SK-MEL-5 (cell line): ENCODE measurements around the gene ARHGAP31. TPM values are rescaled to one million over a fixed set of nuclear protein-coding genes. Genes with fewer than 3 reads are reported as not detected.
"Not testable (repeated sequence)": the region's sequence is repeated elsewhere in the genome, so short reads cannot be mapped to it uniquely, and the experiment has no call there.

ENCODE experiments used
- DNase-seq: peaks from one replicate; pipeline ENCODE4 v3.0.0-alpha.2; 2016; ENCODE audit warnings: low read depth, low spot score
- in situ Hi-C: cut with HindIII; loops from 2 replicates; pipeline ENCODE4 v1.10.0; 2016; ENCODE audit warnings: low sequenced_read_pairs, high pct_unique_total_duplicates, low pct_unique_long_range_greater_than_20kb
- total RNA-seq: library from RNA; depleted of rRNA; stranded (reverse); fragments of >200 nt; shearing (Covaris generic); gene quantifications from 2 replicates; pipeline ENCODE4 v1.2.3, GENCODE V29; 2014

Gene ARHGAP31
- total RNA-seq, 1 experiment from 2014 or later, result 11.4 TPM

DNA sequence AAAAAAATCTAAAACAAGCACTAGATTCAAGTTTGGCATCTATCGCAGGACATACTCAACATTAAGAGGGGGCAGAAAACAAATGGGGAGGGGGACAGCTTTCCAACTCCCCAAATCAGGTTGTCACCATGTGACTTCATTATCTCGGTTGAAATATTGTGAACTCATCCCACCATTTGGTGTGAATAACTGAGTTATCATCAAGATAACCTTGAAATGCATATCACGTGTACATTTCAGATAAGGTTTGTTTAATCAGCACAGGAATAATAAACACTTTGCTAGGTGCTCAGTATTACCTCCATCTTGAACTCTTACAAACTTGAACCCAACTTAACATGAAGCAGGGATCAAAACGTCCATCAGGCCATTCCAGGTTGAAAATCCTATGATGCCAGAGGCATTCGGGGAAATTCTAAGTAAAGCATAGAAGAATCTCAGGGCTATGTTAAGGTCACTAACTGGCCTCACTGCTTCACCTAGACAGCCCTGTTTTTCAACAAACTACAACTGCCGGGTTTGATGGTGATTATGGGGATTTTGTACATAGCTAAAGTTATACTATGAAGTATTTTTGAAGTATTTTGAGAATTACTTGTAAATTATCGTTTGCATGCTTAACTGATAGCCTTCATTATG lies 3.0 kb upstream of the ARHGAP31 start:
- DNase-seq, result no peak
- in situ Hi-C loops, result no loop called here

GRCh38 chr3:119292666-119293065 lies 1.5 kb upstream of the ARHGAP31 start:
- in situ Hi-C loops, result no loop called here

DNA sequence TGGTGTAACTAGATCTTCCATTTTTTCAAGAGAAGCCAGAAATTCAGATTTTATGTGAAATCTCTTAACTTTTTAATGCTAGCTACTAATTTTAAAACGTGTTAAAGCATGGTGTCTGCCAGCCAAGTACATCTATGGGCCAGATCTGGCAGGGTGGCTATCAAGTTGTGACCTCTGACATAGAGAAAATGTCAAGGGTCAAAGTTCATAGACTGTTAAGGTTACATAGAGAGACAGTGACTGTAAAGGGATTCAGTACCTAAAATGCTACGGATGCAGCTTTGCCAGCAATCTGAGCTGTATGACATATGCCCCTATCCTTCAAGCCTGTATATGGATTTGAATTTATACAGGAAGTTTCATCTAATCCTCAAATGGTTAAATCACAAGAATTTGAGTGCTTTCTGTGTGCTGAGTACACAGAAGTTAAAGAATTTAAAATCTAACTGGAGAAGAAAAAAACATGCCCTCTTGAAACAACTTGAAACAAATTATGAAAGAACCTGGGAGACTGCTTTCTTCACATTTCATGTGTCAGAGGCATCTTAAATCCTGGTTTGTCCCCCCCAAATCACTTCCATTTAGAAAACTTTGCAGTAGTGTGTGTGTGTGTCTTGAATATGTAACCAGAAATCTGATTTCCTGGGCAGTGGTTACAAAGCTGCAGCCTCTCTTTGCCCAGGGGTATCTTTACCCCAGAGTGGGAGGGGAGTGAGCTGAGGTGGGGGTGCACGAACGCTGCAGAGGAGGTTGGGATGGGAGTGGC lies 895 bp upstream of the ARHGAP31 start:
- in situ Hi-C loops, result no loop called here

More at GRCh38 chr3:119292666-119293065, 1.5 kb upstream of the ARHGAP31 start:
- DNase-seq, result no peak

DNA sequence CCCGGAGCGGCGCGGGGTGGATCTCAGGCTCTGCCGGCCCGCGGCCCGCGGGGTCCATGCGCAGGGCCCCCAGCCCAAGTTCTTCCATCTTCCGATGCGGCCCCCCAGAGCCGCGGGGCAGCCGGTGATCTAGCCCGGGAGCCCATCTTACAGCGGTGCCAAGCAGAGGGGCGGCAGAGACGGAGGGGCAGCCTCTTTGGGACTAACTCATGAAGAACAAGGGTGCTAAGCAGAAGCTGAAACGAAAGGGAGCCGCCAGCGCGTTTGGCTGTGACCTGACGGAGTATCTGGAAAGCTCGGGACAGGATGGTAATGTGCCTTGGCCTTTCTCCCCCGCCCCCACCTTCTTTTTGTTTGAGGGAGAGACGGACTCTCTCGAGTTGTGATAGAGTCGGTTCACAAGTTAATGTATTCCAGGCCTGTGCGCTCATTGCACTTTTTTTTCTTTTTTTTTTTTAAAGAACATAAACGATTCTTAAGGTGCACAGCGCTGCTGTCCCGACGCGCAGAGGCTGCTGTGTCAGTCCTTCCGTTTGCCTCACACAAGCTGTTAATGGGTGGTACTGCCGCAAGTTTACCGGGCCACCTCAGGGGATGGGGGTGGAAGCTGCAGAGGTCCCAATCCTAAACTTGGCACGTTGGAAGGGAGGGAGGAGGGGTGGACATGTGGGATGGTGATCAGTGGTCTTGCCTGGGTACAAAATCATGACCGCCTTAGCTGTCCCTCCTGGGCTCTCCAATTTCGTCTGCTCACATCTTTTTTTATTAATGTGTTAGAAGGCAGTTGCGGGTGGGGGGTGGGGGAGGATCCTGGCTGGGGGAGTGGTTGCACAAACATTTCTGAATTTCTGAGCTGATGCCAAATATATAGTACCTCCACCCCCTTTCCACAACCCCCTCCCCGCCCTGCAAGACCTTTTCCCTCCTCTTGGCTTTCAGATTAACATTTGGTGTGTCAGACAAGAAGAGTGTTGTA lies 801 bp downstream of the ARHGAP31 start:
- peak; percentile 59 for DNase-seq
- in situ Hi-C loops, result no loop called here

More for the DNA sequence above, 895 bp upstream of the ARHGAP31 start:
- peak; percentile 17 for DNase-seq

DNA sequence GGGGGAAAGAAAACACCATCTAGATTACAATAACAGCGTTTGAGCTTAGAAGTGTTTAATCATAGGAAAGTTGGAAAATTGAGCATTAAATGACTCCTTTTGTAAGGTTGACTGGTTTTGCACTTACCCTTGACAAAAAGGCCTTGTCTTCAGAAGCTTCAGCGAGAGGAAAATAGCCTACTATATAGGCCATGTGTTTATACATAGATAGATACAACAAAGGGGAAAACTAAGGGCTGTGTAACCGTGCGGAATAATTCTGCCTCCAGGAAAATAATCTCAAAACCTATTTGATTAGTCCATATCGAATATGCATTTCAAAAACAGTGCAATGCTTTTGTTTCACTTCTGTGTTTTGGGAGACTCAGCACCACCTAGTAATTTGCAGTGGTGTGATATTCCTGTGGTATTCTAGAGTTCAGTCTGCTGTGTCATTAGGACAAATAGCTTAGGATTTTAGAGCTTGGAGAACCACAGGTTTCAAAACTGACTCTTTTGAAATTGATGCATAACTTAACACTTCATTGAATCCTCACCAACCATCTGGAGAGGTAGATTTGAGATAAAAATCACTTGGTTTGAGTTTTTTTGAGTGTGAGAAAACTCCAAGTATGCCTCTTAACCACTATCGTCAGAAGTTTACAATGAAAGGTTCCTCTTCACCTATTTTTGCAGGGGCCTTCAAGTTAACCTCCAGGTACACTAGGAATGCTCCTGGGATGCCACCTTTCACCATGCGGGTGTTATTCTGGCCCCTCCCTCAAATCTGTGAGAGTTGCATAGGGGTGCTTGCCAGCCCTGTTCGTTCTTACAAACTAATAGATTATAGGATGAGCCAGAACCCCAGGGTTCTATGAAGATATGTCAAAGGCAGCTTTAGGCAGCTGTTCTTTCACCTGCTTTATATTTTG lies 1.9 kb downstream of the ARHGAP31 start:
- in situ Hi-C loops, result no loop called here
- DNase-seq, result peak; percentile 63

- no peak for DNase-seq
- in situ Hi-C loops, result no loop called here
Observed at GRCh38 chr3:119296727-119297122, 2.5 kb downstream of the ARHGAP31 start.

DNA sequence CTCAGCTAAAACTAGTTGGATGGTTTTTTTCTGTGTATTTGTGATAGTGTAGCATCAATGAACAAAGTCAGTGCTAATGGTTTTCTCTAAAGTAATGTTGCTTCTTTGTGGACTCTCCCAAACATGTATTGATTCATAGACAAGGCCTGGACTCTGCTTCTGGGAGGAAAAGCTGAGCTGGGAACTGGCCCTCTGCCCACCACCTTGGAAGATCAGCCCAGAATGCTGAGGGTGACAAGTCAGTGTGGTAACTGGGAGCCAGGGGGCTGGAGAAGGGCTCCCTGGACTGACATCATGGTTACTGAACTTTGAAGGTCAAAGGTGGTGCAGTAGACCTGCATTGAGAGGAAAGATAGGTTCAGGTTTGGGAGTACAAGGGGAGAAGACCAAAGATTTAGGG lies 3.0 kb downstream of the ARHGAP31 start:
- in situ Hi-C loops, result no loop called here
- DNase-seq, result no peak

DNA sequence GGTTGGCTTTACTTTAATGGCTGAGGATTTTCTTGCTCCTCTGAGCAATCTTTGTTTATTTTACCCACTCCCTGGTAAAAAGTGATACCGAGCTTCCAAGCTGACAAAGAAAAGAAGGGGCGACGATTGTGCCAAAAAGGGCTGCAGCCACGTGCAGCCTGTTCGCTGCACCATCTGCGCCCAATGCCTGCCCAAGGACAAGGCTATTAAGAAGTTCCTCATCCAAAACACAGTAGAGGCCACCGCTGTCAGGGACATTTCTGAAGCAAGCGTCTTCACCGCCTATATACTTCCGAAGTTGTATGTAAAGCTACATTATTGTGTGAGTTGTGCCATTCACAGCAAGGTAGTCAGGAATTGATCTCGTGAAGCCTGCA lies 4.4 kb downstream of the ARHGAP31 start:
- in situ Hi-C loops, result no loop called here

GRCh38 chr3:119300991-119301391 lies 6.8 kb downstream of the ARHGAP31 start:
- DNase-seq, result no peak
- in situ Hi-C loops, result no loop called here

More for the DNA sequence above, 4.4 kb downstream of the ARHGAP31 start:
- DNase-seq, result no peak

DNA sequence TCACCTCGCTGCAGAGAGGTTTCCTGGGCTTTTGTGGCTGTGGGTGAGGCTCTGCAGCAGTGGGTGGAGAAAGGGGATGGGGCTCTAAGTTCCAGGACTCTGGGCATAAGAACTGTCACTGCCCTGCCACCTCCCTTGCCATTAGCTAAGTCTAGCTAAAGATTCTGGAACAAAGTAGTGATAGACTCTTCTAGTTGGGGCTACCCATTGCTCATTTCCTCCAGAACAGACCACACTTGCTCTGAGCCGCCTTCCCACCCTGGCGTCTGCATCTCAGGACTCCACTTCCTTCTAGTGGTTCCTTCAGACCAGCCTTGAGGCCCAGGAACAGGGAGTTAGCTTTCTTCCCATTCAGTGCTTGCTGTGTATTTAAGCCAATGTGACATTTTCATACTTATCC lies 7.5 kb downstream of the ARHGAP31 start:
- DNase-seq, result no peak
- in situ Hi-C loops, result no loop called here

GRCh38 chr3:119302697-119303551 lies 8.7 kb downstream of the ARHGAP31 start:
- in situ Hi-C loops, result no loop called here
- no peak for DNase-seq

- in situ Hi-C loops, result no loop called here
- DNase-seq, result peak; percentile 64
Observed at GRCh38 chr3:119304201-119304713, 10.1 kb downstream of the ARHGAP31 start.

DNA sequence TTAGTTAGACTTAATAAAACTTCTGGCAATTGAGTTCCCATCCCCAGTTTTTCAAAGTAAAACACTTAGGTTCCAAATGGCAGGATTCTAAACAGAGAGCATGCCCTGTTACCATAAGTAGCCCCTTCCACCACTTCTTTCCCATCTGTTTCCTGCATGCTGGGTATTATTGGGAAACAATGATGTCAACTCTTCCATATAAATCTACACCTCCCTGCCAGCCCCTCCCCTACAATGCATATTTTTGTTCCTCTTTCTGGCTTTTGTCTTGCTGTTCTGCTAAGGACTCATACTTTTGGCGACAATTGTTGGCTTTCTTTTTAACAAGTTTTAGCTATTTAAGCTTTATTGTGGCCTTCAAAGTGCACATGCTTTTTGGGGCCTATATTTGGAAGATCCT lies 11.1 kb downstream of the ARHGAP31 start:
- in situ Hi-C loops, result no loop called here
- DNase-seq, result no peak

GRCh38 chr3:119306378-119306777 lies 12.2 kb downstream of the ARHGAP31 start:
- DNase-seq, in situ Hi-C loops: not testable (repeated sequence)

DNA sequence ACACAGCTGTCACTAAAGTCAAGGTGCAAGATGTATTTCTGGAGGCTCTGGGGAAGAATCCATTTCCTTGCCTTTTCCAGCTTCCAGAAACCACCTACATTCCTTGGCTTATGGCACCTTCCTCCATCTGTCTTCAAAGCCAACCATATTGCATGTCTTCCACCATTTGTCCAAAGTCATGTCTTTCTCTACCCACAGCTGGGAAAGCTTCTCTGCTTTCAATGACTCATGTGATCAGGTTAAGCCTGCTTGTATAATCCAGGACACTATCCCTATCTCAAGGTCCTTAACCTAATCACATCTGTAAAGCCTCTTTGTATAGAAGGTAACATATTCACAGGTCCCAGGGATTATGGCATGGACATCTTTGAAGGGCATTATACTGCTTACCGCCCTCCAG lies 14.2 kb downstream of the ARHGAP31 start:
- no peak for DNase-seq
- in situ Hi-C loops, result no loop called here

GRCh38 chr3:119309591-119309990 lies 15.4 kb downstream of the ARHGAP31 start:
- in situ Hi-C loops, result no loop called here
- no peak for DNase-seq
